HCT116 (cell line): Measurements from ENCODE around the gene TBL1X. TPM values are rescaled to one million over a fixed set of nuclear protein-coding genes. Genes with fewer than 3 reads are reported as not detected.

Source experiments
- ATAC-seq: fragments of 200-7000 bp; cut with Tn5 transposase; 2 replicates; pipeline ENCODE4 v1.9.1; 2020; ENCODE audit warnings: mild to moderate bottlenecking, moderate library complexity
- BruUV-seq: library from RNA; stranded (reverse); fragments of 400-500 nt; replicated peaks from 2 replicates; lab custom pipeline; 2021; lab: Mats Ljungman, UMichigan
- CTCF ChIA-PET: fragments of 300-600 bp; sonication (Branson Sonifier 250); formaldehyde crosslinking; loops from one replicate; lab custom pipeline; 2021; ENCODE audit warnings: antibody characterized with exemption; lab: Charles Lee
- POLR2A ChIA-PET: fragments of 300-600, 350-600 bp; sonication (Branson Sonifier 250); formaldehyde crosslinking; loops from one replicate; lab custom pipeline; 2021; ENCODE audit warnings: antibody characterized with exemption; lab: Charles Lee
- RAD21 ChIA-PET, 2 experiments: fragments of 300-600 bp; sonication (Branson Sonifier 250); formaldehyde crosslinking; loops; one replicate each; lab custom pipeline; 2023; ENCODE audit warnings: low total read pairs in 2 of 2; ENCODE audit not compliant: uncharacterized antibody in 2 of 2, unreplicated experiment in 2 of 2, low non-redundant PET in 1 of 2; lab: Charles Lee
- DNase-seq: peaks from one replicate; pipeline ENCODE4 v3.0.0-alpha.2; 2010; ENCODE audit warnings: low read depth, low spot score
- H2AFZ ChIP-seq: fragments of 200-600 bp; shearing (Covaris generic), sonication (generic); 2 replicates; pipeline ENCODE4 v1.6.1; 2017; ENCODE audit warnings: low read depth, mixed run types, mixed read lengths, antibody characterized with exemption, low read length; ENCODE audit not compliant: poor library complexity, severe bottlenecking
- H3K27ac ChIP-seq: 2 replicates; pipeline ENCODE4 v1.5.1; 2012; ENCODE audit warnings: low read depth, low read length
- H3K27me3 ChIP-seq: fragments of 200-600 bp; sonication (generic); 2 replicates; pipeline ENCODE4 v1.6.1; 2016; ENCODE audit warnings: mixed run types, low read length, mixed read lengths; ENCODE audit not compliant: insufficient read depth
- H3K36me3 ChIP-seq, 2 experiments: fragments of 200-500 bp in 1 of 2; fragments of 200-600 bp in 1 of 2; sonication (Bioruptor generic) in 1 of 2; sonication (generic) in 1 of 2; 2 replicates each; pipeline versions ENCODE4 v1.5.1 to v1.6.1; 2014 to 2016; ENCODE audit warnings: low read length in 2 of 2, inconsistent platforms in 1 of 2, mixed read lengths in 1 of 2, mixed run types in 1 of 2; ENCODE audit not compliant: insufficient read depth in 2 of 2, control insufficient read depth in 1 of 2
- H3K4me1 ChIP-seq, 2 experiments: fragments of 200-600 bp in 1 of 2; sonication (generic) in 1 of 2; 2 replicates each; pipeline versions ENCODE4 v1.5.1 to v1.6.1; 2012 to 2017; ENCODE audit warnings: low read length in 2 of 2, inconsistent platforms in 1 of 2, mild to moderate bottlenecking in 1 of 2, mixed read lengths in 1 of 2, mixed run types in 1 of 2, moderate library complexity in 1 of 2; ENCODE audit not compliant: insufficient read depth in 2 of 2, control insufficient read depth in 1 of 2
- H3K4me2 ChIP-seq: fragments of 200-600 bp; sonication (generic); 2 replicates; pipeline ENCODE4 v1.6.1; 2017; ENCODE audit warnings: mixed run types, low read length, mixed read lengths
- H3K4me3 ChIP-seq, 2 experiments: fragments of 200-600 bp in 1 of 2; sonication (generic) in 1 of 2; replicated peaks in 1 of 2; 2 replicates each; pipeline ENCODE4 v1.5.1; 2011 to 2016; ENCODE audit warnings: low read length in 2 of 2, control low read depth in 1 of 2, low read depth in 1 of 2, mild to moderate bottlenecking in 1 of 2, mixed read lengths in 1 of 2, mixed run types in 1 of 2
- H3K79me2 ChIP-seq: fragments of 200-600 bp; sonication (generic); 2 replicates; pipeline ENCODE4 v1.6.1; 2017; ENCODE audit warnings: mild to moderate bottlenecking, mixed run types, low read length, moderate library complexity, mixed read lengths; ENCODE audit not compliant: insufficient read depth
- H3K9ac ChIP-seq: fragments of 200-600 bp; sonication (generic); 2 replicates; pipeline ENCODE4 v1.6.1; 2016; ENCODE audit warnings: low read length, mixed read lengths
- H3K9me2 ChIP-seq: fragments of 200-600 bp; sonication (generic), shearing (Covaris generic); 2 replicates; pipeline ENCODE4 v1.6.1; 2017; ENCODE audit warnings: mixed run types, mild to moderate bottlenecking, moderate library complexity; ENCODE audit not compliant: insufficient read depth
- H3K9me3 ChIP-seq, 2 experiments: fragments of 200-500 bp in 1 of 2; fragments of 200-600 bp in 1 of 2; sonication (Bioruptor generic) in 1 of 2; sonication (generic) in 1 of 2; 2 replicates each; pipeline ENCODE4 v1.6.1; 2014 to 2017; ENCODE audit warnings: low read length in 2 of 2, mixed read lengths in 2 of 2, inconsistent platforms in 1 of 2, low read depth in 1 of 2, mild to moderate bottlenecking in 1 of 2, mixed run types in 1 of 2, moderate library complexity in 1 of 2; ENCODE audit not compliant: control insufficient read depth in 1 of 2, insufficient read depth in 1 of 2
- H4K20me1 ChIP-seq: fragments of 200-600 bp; sonication (generic), shearing (Covaris generic); 2 replicates; pipeline ENCODE4 v1.6.1; 2017; ENCODE audit warnings: mixed run types, mild to moderate bottlenecking, moderate library complexity; ENCODE audit not compliant: insufficient read depth
- CEBPB ChIP-seq: IDR thresholded peaks from 2 replicates; pipeline ENCODE4 v1.6.1; 2012; ENCODE audit warnings: low read depth
- EGR1 ChIP-seq: IDR thresholded peaks from 2 replicates; pipeline ENCODE4 v1.6.1; 2012; ENCODE audit warnings: low read depth
- EZH2 ChIP-seq: fragments of 200-600 bp; sonication (generic); IDR thresholded peaks from 2 replicates; pipeline ENCODE4 v1.6.1; 2017; ENCODE audit warnings: antibody characterized with exemption, mixed run types
- EZH2phosphoT487 ChIP-seq: fragments of 200-600 bp; IDR thresholded peaks from 2 replicates; pipeline ENCODE4 v1.6.1; 2018; ENCODE audit warnings: antibody characterized with exemption, borderline replicate concordance
- TCF7L2 ChIP-seq: IDR thresholded peaks from 2 replicates; pipeline ENCODE4 v1.7.0; 2011; ENCODE audit warnings: borderline replicate concordance, inconsistent platforms; ENCODE audit not compliant: insufficient read depth, insufficient read length; ENCODE audit errors: extremely low read depth
- ZNF274 ChIP-seq: fragments of 200-500 bp; sonication (Bioruptor generic); IDR thresholded peaks from 2 replicates; pipeline ENCODE4 v1.6.1; 2014; ENCODE audit warnings: mild to moderate bottlenecking, low read depth, low read length, inconsistent platforms
- intact Hi-C: fragments of 100-400 bp; cut with micrococcal nuclease; formaldehyde crosslinking; loops from 2 replicates; pipeline ENCODE4 v1.10.0; 2022
- total RNA-seq: library from RNA; stranded (reverse); gene quantifications from one replicate; pipeline ENCODE4 v1.2.1, GENCODE V29; 2021; ENCODE audit not compliant: unreplicated experiment
- TF ChIP-seq, protein P1 (sequence below): IDR thresholded peaks from 2 replicates; pipeline ENCODE4 v1.6.1; 2012
- TF ChIP-seq, protein P2 (sequence below), 3 experiments: fragments of 200-600 bp in 1 of 3; sonication (generic) in 1 of 3; IDR thresholded peaks in 2 of 3; conservative IDR thresholded peaks in 1 of 3; 2 replicates each; pipeline ENCODE4 v1.5.1; 2012 to 2017; ENCODE audit warnings: low read depth in 2 of 3, low read length in 2 of 3, antibody characterized with exemption in 1 of 3, borderline replicate concordance in 1 of 3, control low read depth in 1 of 3, mild to moderate bottlenecking in 1 of 3, mixed read lengths in 1 of 3, mixed run types in 1 of 3, moderate library complexity in 1 of 3; ENCODE audit not compliant: insufficient read depth in 1 of 3
- TF ChIP-seq, protein P3 (sequence below): IDR thresholded peaks from 2 replicates; pipeline ENCODE4 v1.6.1; 2011; ENCODE audit warnings: mild to moderate bottlenecking, low read length, moderate library complexity; ENCODE audit not compliant: insufficient replicate concordance; ENCODE audit errors: extremely low read depth

The TBL1X gene
- total RNA-seq, 1 experiment from 2014 or later = 37.8 TPM

DNA sequence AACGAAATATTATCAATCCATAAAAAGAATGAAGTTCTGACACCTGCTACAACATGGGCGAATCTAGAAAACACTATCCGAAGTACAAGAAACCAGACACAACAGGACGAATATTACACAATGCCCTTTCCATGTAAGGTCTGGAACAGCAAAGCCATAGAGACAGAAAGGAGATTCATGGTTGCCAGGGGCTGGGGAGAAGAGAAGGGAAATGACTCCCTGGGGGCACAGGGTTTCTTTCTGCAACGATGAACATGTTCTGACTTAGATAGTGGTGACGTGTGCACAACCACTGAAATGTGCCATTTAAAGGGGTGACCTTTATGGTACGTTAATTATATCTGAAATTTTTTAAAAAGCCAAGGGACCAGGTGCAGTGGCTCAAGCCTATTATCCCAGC, 272.5 kb downstream of the TBL1X start:
- H3K4me3 ChIP-seq = no peak overlapping the region
- H3K27ac ChIP-seq = no peak overlapping the region
- ChIA-PET RAD21 (no interaction called here), CTCF (no interaction called here), POLR2A (no interaction called here)
- no peaks in the 10 kb centered on the region for H3K9me3 ChIP-seq
- no peaks in the 10 kb centered on the region for H3K79me2 ChIP-seq
- no TSS peak for BruUV-seq
- no peaks in the 10 kb centered on the region for H3K4me1 ChIP-seq
- no peak overlapping the region for H3K9ac ChIP-seq
- no peak overlapping the region for H3K4me2 ChIP-seq
- no peaks in the 10 kb centered on the region for H4K20me1 ChIP-seq
- ATAC-seq (no peak), DNase-seq (no peak)
- no peak overlapping the region for H2AFZ ChIP-seq
- no peaks in the 10 kb centered on the region for H3K27me3 ChIP-seq
- intact Hi-C loops = no loop called here
- no peaks in the 10 kb centered on the region for H3K36me3 ChIP-seq
- no peak for TF ChIP-seq CEBPB
- no peak for TF ChIP-seq ZNF274
- TF ChIP-seq, protein P1, sequence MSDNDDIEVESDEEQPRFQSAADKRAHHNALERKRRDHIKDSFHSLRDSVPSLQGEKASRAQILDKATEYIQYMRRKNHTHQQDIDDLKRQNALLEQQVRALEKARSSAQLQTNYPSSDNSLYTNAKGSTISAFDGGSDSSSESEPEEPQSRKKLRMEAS = no peak
- TF ChIP-seq, protein P2, sequence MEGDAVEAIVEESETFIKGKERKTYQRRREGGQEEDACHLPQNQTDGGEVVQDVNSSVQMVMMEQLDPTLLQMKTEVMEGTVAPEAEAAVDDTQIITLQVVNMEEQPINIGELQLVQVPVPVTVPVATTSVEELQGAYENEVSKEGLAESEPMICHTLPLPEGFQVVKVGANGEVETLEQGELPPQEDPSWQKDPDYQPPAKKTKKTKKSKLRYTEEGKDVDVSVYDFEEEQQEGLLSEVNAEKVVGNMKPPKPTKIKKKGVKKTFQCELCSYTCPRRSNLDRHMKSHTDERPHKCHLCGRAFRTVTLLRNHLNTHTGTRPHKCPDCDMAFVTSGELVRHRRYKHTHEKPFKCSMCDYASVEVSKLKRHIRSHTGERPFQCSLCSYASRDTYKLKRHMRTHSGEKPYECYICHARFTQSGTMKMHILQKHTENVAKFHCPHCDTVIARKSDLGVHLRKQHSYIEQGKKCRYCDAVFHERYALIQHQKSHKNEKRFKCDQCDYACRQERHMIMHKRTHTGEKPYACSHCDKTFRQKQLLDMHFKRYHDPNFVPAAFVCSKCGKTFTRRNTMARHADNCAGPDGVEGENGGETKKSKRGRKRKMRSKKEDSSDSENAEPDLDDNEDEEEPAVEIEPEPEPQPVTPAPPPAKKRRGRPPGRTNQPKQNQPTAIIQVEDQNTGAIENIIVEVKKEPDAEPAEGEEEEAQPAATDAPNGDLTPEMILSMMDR (IDR thresholded peaks at IDR 0.05 in 2 of 3, conservative IDR thresholded peaks at IDR 0.05 in 1 of 3; ENCODE audit: borderline replicate concordance in 1 of 3, insufficient read depth in 1 of 3, low read depth in 2 of 3, low read length in 2 of 3) = no peak
- TF ChIP-seq, protein P3, sequence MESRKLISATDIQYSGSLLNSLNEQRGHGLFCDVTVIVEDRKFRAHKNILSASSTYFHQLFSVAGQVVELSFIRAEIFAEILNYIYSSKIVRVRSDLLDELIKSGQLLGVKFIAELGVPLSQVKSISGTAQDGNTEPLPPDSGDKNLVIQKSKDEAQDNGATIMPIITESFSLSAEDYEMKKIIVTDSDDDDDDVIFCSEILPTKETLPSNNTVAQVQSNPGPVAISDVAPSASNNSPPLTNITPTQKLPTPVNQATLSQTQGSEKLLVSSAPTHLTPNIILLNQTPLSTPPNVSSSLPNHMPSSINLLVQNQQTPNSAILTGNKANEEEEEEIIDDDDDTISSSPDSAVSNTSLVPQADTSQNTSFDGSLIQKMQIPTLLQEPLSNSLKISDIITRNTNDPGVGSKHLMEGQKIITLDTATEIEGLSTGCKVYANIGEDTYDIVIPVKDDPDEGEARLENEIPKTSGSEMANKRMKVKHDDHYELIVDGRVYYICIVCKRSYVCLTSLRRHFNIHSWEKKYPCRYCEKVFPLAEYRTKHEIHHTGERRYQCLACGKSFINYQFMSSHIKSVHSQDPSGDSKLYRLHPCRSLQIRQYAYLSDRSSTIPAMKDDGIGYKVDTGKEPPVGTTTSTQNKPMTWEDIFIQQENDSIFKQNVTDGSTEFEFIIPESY = no peak
- TF ChIP-seq EZH2 = no peak
- TF ChIP-seq EZH2phosphoT487 = no peak
- TF ChIP-seq TCF7L2 = no peak
- no peak for TF ChIP-seq EGR1
- H3K9me2 ChIP-seq = no peaks in the 10 kb centered on the region
